ENCODE results near the gene ZNF653. TPM values are rescaled to one million over a fixed set of nuclear protein-coding genes. Genes with fewer than 3 reads are reported as not detected.
"Not testable (repeated sequence)": the region's sequence is repeated elsewhere in the genome, so short reads cannot be mapped to it uniquely, and the experiment has no call there.

ZNF653 gene
- total RNA-seq, 1 donor from 2014 or later: 16.5 TPM

DNA sequence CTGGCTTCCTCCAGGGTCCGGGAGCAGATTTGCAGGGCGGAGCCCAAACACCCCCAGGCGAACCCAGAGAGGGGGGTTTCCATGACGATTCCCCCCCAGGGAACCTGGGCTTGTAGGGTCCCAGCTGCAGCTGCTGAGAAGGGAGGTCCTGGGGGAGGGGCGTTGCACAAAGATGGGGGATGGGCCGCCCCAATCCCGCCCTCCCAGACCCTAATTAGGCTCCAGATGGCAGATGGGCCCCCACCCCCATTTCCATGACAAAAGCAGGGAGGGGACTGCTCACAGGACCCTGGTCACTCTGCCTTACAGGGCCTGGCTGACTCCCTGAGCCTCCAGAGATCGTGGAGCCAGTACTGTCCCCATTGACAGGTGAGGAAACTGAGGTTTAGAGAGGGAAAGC is 40.0 kb downstream of the ZNF653 start:
- no peak for DNase-seq (ENCODE audit: low spot score in 2 of 2, unreplicated experiment in 2 of 2)
- H3K27ac Mint-ChIP-seq: no peak overlapping the region
- H3K36me3 Mint-ChIP-seq: no peaks in the 10 kb centered on the region
- TF ChIP-seq, protein P1, sequence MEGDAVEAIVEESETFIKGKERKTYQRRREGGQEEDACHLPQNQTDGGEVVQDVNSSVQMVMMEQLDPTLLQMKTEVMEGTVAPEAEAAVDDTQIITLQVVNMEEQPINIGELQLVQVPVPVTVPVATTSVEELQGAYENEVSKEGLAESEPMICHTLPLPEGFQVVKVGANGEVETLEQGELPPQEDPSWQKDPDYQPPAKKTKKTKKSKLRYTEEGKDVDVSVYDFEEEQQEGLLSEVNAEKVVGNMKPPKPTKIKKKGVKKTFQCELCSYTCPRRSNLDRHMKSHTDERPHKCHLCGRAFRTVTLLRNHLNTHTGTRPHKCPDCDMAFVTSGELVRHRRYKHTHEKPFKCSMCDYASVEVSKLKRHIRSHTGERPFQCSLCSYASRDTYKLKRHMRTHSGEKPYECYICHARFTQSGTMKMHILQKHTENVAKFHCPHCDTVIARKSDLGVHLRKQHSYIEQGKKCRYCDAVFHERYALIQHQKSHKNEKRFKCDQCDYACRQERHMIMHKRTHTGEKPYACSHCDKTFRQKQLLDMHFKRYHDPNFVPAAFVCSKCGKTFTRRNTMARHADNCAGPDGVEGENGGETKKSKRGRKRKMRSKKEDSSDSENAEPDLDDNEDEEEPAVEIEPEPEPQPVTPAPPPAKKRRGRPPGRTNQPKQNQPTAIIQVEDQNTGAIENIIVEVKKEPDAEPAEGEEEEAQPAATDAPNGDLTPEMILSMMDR (IDR thresholded peaks at IDR 0.05; ENCODE audit: unreplicated experiment): no peak
- no peaks in the 10 kb centered on the region for H3K4me1 Mint-ChIP-seq
- no peaks in the 10 kb centered on the region for H3K9me3 Mint-ChIP-seq
- peaks cover 2% of the 10 kb centered on the region for H3K27me3 Mint-ChIP-seq (ENCODE audit: low read depth)
- H3K4me3 Mint-ChIP-seq: no peak overlapping the region

DNA sequence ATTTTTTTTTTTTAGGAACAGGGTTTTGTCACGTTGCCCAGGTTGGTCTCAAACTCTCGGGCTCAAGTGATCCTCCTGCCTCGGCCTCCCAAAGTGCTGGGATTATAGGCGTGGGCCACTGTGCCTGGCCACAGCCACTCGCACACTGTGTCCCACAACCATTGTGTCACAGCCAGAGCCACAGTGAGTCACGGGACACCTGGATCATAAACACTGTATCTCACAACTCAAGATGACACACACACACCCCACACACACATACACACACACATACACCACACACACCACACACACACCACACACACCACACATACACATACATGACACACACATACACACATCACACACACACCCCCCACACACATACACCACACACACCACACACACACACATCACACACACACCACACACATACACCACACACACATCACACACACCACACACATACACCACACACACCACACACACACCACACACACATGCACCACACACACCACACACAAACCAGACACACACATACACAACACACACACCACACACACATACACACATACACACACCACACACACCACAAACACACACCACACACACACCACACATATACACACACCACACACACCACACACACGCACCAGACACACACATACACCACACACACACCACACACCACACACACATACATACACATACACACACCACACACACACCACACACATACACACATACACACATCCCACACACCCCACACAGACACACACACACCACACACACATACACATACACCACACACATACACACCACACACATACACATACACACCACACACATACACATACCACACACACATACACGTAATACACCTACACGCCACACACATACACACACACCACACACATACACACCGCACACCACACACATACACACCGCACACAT is 41.0 kb downstream of the ZNF653 start:
- no peak overlapping the region for H3K27ac Mint-ChIP-seq
- no peak for DNase-seq (ENCODE audit: low spot score in 2 of 2, unreplicated experiment in 2 of 2)
- no peaks in the 10 kb centered on the region for H3K36me3 Mint-ChIP-seq
- TF ChIP-seq, protein P1 (IDR thresholded peaks at IDR 0.05; ENCODE audit: unreplicated experiment): no peak
- H3K4me1 Mint-ChIP-seq: no peaks in the 10 kb centered on the region
- peaks cover 6% of the 10 kb centered on the region for H3K27me3 Mint-ChIP-seq (ENCODE audit: low read depth)
- H3K4me3 Mint-ChIP-seq: no peak overlapping the region
- no peaks in the 10 kb centered on the region for H3K9me3 Mint-ChIP-seq

DNA sequence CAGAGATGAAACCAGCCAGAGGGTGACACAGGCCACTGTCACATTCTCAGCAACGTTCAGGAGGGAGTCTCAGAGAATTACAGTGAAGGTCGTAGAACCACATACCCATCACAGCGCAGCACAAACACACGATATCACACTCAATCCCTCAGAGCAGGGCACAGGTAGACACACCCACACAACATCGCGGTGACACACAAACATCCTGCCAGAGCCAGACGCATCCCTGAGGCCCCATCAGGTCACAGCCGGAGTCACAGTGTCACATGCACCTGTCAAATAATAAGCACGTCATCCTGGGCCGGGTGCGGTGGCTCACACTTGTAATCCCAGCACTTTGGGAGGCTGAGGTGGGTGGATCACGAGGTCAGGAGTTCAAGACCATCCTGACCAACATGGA is 42.2 kb downstream of the ZNF653 start:
- no peak for DNase-seq (ENCODE audit: low spot score in 2 of 2, unreplicated experiment in 2 of 2)
- Mint-ChIP-seq H3K27me3 (ENCODE audit: low read depth) (peaks cover 6% of the 10 kb centered on the region), H3K9me3 (no peaks in the 10 kb centered on the region), H3K36me3 (no peaks in the 10 kb centered on the region), H3K4me3 (no peak overlapping the region), H3K4me1 (no peaks in the 10 kb centered on the region), H3K27ac (no peak overlapping the region)
- TF ChIP-seq, protein P1 (IDR thresholded peaks at IDR 0.05; ENCODE audit: unreplicated experiment): no peak

DNA sequence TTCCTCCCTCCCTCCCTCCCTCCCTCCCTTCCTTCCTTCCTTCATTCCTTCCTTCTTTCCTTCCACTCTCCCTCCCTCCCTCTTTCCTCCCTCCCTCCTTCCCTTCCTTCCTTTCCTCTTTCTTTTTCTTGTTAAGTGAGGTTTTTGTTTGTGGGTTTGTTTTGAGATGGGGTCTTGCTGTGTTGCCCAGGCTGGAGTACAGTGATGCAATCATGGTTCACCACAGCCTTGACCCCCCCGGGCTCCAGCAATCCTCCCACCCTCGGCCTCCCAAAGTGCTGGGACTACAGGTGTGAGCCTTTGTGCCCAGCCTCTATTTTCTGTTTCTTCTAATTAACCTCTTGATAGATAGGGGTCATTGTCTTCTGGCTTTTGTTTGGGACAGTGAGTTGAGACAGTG is 44.2 kb downstream of the ZNF653 start:
- TF ChIP-seq, protein P1 (IDR thresholded peaks at IDR 0.05; ENCODE audit: unreplicated experiment): no peak
- Mint-ChIP-seq H3K27ac (no peak overlapping the region), H3K4me1 (no peaks in the 10 kb centered on the region), H3K27me3 (ENCODE audit: low read depth) (peaks cover 6% of the 10 kb centered on the region), H3K9me3 (no peaks in the 10 kb centered on the region), H3K4me3 (no peak overlapping the region), H3K36me3 (no peaks in the 10 kb centered on the region)
- DNase-seq (ENCODE audit: low spot score in 2 of 2, unreplicated experiment in 2 of 2): no peak

DNA sequence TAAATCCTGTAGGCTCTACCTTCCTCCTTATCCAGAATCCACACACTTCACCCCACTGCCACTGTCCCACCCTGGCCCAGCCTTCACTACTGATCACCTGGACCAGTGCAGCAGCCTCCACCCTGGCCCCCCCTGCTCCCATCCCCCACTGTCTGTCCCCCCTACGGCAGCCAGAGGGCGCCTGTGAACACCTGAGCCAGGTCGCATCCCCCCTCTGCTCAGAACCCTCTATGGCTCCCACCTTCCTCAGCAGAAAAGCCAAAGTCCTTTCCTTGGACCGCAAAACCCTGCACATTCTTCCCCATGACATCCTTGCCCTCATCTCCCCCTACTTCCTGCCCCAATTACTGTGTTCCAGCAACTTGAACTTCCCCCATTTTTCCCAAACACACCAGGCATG is 45.4 kb downstream of the ZNF653 start:
- TF ChIP-seq, protein P1 (IDR thresholded peaks at IDR 0.05; ENCODE audit: unreplicated experiment): no peak
- Mint-ChIP-seq H3K4me1 (no peaks in the 10 kb centered on the region), H3K9me3 (no peaks in the 10 kb centered on the region), H3K27me3 (ENCODE audit: low read depth) (peaks cover 6% of the 10 kb centered on the region), H3K36me3 (no peaks in the 10 kb centered on the region), H3K4me3 (no peak overlapping the region), H3K27ac (no peak overlapping the region)
- DNase-seq (ENCODE audit: low spot score in 2 of 2, unreplicated experiment in 2 of 2): no peak

DNA sequence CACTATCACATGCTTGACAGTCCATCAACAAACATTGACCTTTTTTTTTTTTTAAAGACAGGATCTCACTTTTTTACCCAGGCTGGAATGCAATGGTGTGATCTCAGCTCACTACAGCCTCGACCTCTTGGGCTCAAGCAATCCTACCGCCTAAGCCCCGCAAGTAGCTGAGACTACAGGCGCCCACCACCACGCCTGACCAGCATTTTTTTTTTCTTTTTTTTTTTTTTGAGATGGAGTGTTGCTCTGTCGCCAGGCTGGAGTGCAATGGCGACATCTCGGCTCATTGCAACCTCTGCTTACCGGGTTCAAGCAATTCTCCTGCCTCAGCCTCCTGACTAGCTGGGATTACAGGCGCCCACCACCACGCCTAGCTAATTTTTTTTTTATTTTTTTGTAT is 46.7 kb downstream of the ZNF653 start:
- H3K27ac Mint-ChIP-seq; H3K9me3 Mint-ChIP-seq; H3K4me1 Mint-ChIP-seq; H3K4me3 Mint-ChIP-seq; H3K36me3 Mint-ChIP-seq; H3K27me3 Mint-ChIP-seq (ENCODE audit: low read depth); DNase-seq (ENCODE audit: low spot score in 2 of 2, unreplicated experiment in 2 of 2): not testable (repeated sequence)
